ENCODE measurements around the gene ATRAID.
"Not testable (repeated sequence)": the region's sequence is repeated elsewhere in the genome, so short reads cannot be mapped to it uniquely, and the experiment has no call there.

Gene ATRAID

GRCh38 chr2:27175330-27175729 is 36.5 kb upstream of the ATRAID start:
- Histone ChIP-seq H3K4me3 (ENCODE audit: low read length) (no peak overlapping the region), H3K9me3 (ENCODE audit: control insufficient read depth, insufficient read depth, low read length) (no peaks in the 10 kb centered on the region), H3K4me1 (ENCODE audit: control insufficient read depth, low read length) (peaks cover 53% of the 10 kb centered on the region), H3K9me2 (replicated peaks; ENCODE audit: control insufficient read depth, low read length) (no peaks in the 10 kb centered on the region), H3F3A (ENCODE audit: control insufficient read depth, insufficient read depth) (no peaks in the 10 kb centered on the region; the same call in 1 of the 2 replicates), H3K36me3 (ENCODE audit: control insufficient read depth, low read length) (no peaks in the 10 kb centered on the region), H4K20me1 (ENCODE audit: control insufficient read depth, insufficient read depth, low read depth, low read length) (no peaks in the 10 kb centered on the region), H3K27me3 (ENCODE audit: control insufficient read depth, low read length) (no peaks in the 10 kb centered on the region), H3K79me2 (ENCODE audit: control insufficient read depth, low read length) (no peaks in the 10 kb centered on the region), H3K4me2 (ENCODE audit: low read length) (no peak overlapping the region), H3K27ac (ENCODE audit: low read depth, low read length) (no peak overlapping the region)
- TF ChIP-seq CTCF (IDR thresholded peaks at IDR 0.05; ENCODE audit: low read depth, low read length, poor library complexity, severe bottlenecking) = no peak
- no peak for TF ChIP-seq EZH2phosphoT487 (IDR thresholded peaks at IDR 0.05; ENCODE audit: borderline replicate concordance, low read length)

GRCh38 chr2:27175781-27176180 is 36.1 kb upstream of the ATRAID start:
- not testable (repeated sequence) for H3F3A ChIP-seq (ENCODE audit: control insufficient read depth, insufficient read depth); H3K9me3 ChIP-seq (ENCODE audit: control insufficient read depth, insufficient read depth, low read length); H3K36me3 ChIP-seq (ENCODE audit: control insufficient read depth, low read length); H4K20me1 ChIP-seq (ENCODE audit: control insufficient read depth, insufficient read depth, low read depth, low read length); H3K27me3 ChIP-seq (ENCODE audit: control insufficient read depth, low read length); H3K4me2 ChIP-seq (ENCODE audit: low read length); H3K79me2 ChIP-seq (ENCODE audit: control insufficient read depth, low read length); H3K4me3 ChIP-seq (ENCODE audit: low read length); H3K27ac ChIP-seq (ENCODE audit: low read depth, low read length); H3K9me2 ChIP-seq (replicated peaks; ENCODE audit: control insufficient read depth, low read length)
- peaks cover 49% of the 10 kb centered on the region for H3K4me1 ChIP-seq (ENCODE audit: control insufficient read depth, low read length)

- no peaks in the 10 kb centered on the region for H3K27me3 ChIP-seq (ENCODE audit: control insufficient read depth, low read length)
- H3K9me2 ChIP-seq (replicated peaks; ENCODE audit: control insufficient read depth, low read length) = no peaks in the 10 kb centered on the region
- TF ChIP-seq EZH2phosphoT487 (IDR thresholded peaks at IDR 0.05; ENCODE audit: borderline replicate concordance, low read length) (no peak), CTCF (IDR thresholded peaks at IDR 0.05; ENCODE audit: low read depth, low read length, poor library complexity, severe bottlenecking) (no peak)
- H3K36me3 ChIP-seq (ENCODE audit: control insufficient read depth, low read length) = no peaks in the 10 kb centered on the region
- H3K9me3 ChIP-seq (ENCODE audit: control insufficient read depth, insufficient read depth, low read length) = no peaks in the 10 kb centered on the region
- no peak overlapping the region for H3K4me2 ChIP-seq (ENCODE audit: low read length)
- H4K20me1 ChIP-seq (ENCODE audit: control insufficient read depth, insufficient read depth, low read depth, low read length) = no peaks in the 10 kb centered on the region
- no peak overlapping the region for H3K4me3 ChIP-seq (ENCODE audit: low read length)
- H3K4me1 ChIP-seq (ENCODE audit: control insufficient read depth, low read length) = peaks cover 40% of the 10 kb centered on the region
- H3K79me2 ChIP-seq (ENCODE audit: control insufficient read depth, low read length) = no peaks in the 10 kb centered on the region
- H3F3A ChIP-seq (ENCODE audit: control insufficient read depth, insufficient read depth) = no peaks in the 10 kb centered on the region; the same call in 1 of the 2 replicates
- H3K27ac ChIP-seq (ENCODE audit: low read depth, low read length) = no peak overlapping the region
Measured at GRCh38 chr2:27177441-27178351, 34.1 kb upstream of the ATRAID start.

- Histone ChIP-seq H3K27me3 (ENCODE audit: control insufficient read depth, low read length) (no peaks in the 10 kb centered on the region), H3K4me2 (ENCODE audit: low read length) (peak overlapping the region; percentile 12; the same call in 1 of the 2 replicates), H3K4me3 (ENCODE audit: low read length) (no peak overlapping the region), H3K79me2 (ENCODE audit: control insufficient read depth, low read length) (no peaks in the 10 kb centered on the region), H4K20me1 (ENCODE audit: control insufficient read depth, insufficient read depth, low read depth, low read length) (no peaks in the 10 kb centered on the region), H3K27ac (ENCODE audit: low read depth, low read length) (no peak overlapping the region), H3K9me3 (ENCODE audit: control insufficient read depth, insufficient read depth, low read length) (no peaks in the 10 kb centered on the region), H3F3A (ENCODE audit: control insufficient read depth, insufficient read depth) (no peaks in the 10 kb centered on the region; the same call in 1 of the 2 replicates), H3K9me2 (replicated peaks; ENCODE audit: control insufficient read depth, low read length) (no peaks in the 10 kb centered on the region), H3K36me3 (ENCODE audit: control insufficient read depth, low read length) (no peaks in the 10 kb centered on the region), H3K4me1 (ENCODE audit: control insufficient read depth, low read length) (peaks cover 38% of the 10 kb centered on the region)
- no peak for TF ChIP-seq CTCF (IDR thresholded peaks at IDR 0.05; ENCODE audit: low read depth, low read length, poor library complexity, severe bottlenecking)
- TF ChIP-seq EZH2phosphoT487 (IDR thresholded peaks at IDR 0.05; ENCODE audit: borderline replicate concordance, low read length) = no peak
Measured at GRCh38 chr2:27178469-27178868, 33.4 kb upstream of the ATRAID start.

Data from DOHH2 (cell line).